ENCODE data around the gene GATAD1.
"Not testable (repeated sequence)": the region's sequence is repeated elsewhere in the genome, so short reads cannot be mapped to it uniquely, and the experiment has no call there.

Gene GATAD1

GRCh38 chr7:92478095-92478494, 30.8 kb downstream of the GATAD1 start:
- no peak for DNase-seq (ENCODE audit: insufficient read length, low spot score)
- no peak for FAIRE-seq
- TF ChIP-seq, protein P1, sequence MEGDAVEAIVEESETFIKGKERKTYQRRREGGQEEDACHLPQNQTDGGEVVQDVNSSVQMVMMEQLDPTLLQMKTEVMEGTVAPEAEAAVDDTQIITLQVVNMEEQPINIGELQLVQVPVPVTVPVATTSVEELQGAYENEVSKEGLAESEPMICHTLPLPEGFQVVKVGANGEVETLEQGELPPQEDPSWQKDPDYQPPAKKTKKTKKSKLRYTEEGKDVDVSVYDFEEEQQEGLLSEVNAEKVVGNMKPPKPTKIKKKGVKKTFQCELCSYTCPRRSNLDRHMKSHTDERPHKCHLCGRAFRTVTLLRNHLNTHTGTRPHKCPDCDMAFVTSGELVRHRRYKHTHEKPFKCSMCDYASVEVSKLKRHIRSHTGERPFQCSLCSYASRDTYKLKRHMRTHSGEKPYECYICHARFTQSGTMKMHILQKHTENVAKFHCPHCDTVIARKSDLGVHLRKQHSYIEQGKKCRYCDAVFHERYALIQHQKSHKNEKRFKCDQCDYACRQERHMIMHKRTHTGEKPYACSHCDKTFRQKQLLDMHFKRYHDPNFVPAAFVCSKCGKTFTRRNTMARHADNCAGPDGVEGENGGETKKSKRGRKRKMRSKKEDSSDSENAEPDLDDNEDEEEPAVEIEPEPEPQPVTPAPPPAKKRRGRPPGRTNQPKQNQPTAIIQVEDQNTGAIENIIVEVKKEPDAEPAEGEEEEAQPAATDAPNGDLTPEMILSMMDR (IDR thresholded peaks at IDR 0.05; ENCODE audit: insufficient read depth, missing control alignments): no peak

GRCh38 chr7:92478711-92479110, 31.4 kb downstream of the GATAD1 start:
- TF ChIP-seq, protein P1 (IDR thresholded peaks at IDR 0.05; ENCODE audit: insufficient read depth, missing control alignments): no peak
- FAIRE-seq (no peak), DNase-seq (ENCODE audit: insufficient read length, low spot score) (no peak)

DNA sequence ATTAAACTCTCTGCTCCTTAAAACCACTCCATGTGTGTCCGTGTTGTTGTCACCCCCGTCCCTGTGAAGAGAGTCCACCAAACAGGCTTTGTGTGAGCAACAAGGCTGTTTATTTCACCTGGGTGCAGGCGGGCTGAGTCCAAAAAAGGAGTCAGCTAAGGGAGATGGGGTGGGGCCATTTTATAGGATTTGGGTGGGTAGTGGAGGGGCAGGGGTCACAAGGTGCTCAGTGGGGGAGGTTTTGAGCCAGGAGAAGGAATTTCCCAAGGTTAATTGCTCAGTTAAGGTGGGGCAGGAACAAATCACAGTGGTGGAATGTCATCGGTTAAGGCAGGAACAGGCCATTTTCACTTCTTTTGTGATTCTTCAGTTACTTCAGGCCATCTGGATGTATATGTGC, 31.9 kb downstream of the GATAD1 start:
- not testable (repeated sequence) for FAIRE-seq; DNase-seq (ENCODE audit: insufficient read length, low spot score)

DNA sequence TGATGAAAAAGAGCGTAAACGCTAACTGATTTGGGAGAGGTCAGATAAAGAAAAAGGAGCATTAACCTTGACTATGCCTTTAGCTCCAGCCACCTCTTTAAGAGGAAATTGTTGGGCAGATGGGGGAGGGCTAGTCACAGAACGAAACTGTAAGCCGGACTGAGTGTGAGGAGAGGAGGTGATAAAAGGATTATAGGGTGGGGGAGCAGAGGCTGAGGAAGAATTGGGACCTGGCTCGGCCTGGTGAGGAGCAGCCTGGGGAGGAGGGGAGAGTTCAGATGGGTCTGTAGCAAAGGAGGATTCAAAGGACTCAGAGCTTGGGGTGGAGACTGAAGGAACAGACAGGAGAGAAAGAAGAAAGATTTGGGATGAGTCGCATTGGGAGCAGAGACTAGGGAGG, 36.3 kb downstream of the GATAD1 start:
- not testable (repeated sequence) for FAIRE-seq; DNase-seq (ENCODE audit: insufficient read length, low spot score)

DNA sequence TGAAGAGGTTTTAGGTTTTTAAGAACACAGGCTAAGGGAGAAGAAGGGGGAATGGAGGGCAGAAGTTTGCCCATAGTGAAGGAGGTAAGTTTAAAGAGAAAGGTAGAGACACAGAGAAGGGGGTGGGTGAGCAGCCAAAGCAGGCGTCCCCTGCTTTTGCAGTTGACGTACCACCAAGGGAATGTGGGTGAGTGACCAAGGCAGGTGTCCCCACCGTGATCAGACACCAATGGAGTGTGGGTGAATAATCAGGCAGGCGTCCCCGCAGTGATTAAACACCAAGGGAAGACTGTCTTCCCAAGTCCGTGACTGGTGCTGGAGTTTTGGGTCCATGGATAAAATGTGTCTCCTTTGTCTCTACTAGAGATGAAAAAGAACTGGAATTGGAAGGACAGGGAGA, 36.9 kb downstream of the GATAD1 start:
- DNase-seq (ENCODE audit: insufficient read length, low spot score); FAIRE-seq: not testable (repeated sequence)

- FAIRE-seq: no peak
- TF ChIP-seq, protein P1 (IDR thresholded peaks at IDR 0.05; ENCODE audit: insufficient read depth, missing control alignments): no peak
- no peak for DNase-seq (ENCODE audit: insufficient read length, low spot score)
Observed at GRCh38 chr7:92485267-92485892, 38.1 kb downstream of the GATAD1 start.

DNA sequence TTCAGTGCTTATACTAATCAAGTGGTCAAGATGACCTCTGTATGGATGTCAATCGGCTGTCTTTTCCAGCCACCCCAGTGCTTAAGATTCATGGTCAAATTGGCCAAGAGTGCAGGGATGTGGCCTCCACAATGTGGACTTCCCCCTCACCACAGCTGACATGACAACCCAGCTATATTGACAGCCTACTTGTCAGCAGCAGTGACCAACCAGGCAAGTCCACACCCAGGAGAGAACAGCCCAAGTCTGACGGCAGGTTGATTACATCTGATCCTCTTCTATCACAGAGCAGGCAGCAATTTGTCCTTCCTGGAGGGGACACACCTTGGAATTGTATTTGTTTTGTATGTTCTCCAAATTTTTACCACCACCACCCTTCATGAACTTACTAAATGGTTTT, 38.7 kb downstream of the GATAD1 start:
- DNase-seq (ENCODE audit: insufficient read length, low spot score) (no peak), FAIRE-seq (no peak)
- TF ChIP-seq, protein P1 (IDR thresholded peaks at IDR 0.05; ENCODE audit: insufficient read depth, missing control alignments): no peak

DNA sequence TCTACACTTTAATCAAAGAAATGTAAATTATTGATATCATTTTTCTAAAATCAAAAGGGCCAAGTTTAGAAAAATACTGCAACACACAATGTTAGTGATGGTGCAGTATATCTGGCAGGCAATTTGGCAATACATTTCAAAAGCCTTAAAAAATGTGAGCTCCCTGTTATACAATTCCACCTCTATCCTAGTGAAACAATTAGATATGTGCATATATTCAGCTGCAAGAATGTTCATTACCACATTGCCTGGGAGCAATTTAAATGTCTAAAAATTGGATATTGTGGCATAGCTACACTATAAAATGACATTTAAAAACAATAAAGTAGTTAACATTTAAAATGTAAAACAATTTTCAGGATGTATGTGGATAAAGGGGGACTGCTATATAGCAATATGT, 40.5 kb downstream of the GATAD1 start:
- FAIRE-seq (no peak), DNase-seq (ENCODE audit: insufficient read length, low spot score) (no peak)
- TF ChIP-seq, protein P1 (IDR thresholded peaks at IDR 0.05; ENCODE audit: insufficient read depth, missing control alignments): no peak

DNA sequence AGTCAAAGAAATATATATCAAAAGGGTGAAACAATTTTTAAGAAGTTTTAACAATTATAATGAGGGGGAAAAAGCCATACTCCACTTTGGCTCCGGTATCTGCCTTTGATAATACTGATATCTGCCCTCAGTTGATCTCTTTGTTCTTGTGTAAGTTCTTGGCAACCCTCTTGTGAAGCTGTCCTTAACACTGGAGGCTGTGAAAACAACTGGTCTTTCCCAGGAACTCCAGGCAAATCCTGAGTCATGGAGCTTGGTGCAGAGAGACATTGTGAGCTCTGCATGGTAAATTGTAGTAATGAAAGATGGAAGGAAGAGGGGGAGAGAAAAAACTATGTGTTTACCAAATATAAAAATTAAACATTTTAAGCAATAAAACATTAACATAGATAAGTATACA, 42.4 kb downstream of the GATAD1 start:
- FAIRE-seq (no peak), DNase-seq (ENCODE audit: insufficient read length, low spot score) (no peak)
- TF ChIP-seq, protein P1 (IDR thresholded peaks at IDR 0.05; ENCODE audit: insufficient read depth, missing control alignments): no peak

Measured in D721Med (cell line).